ENCODE data around the gene KLF8. TPM values are rescaled to one million over a fixed set of nuclear protein-coding genes. Genes with fewer than 3 reads are reported as not detected.

Gene KLF8
- total RNA-seq, 1 donor from 2014 or later: 16.3 TPM

GRCh38 chrX:56281789-56282188, 49.6 kb downstream of the KLF8 start:
- DNase-seq: no peak
- TF ChIP-seq, protein P1, sequence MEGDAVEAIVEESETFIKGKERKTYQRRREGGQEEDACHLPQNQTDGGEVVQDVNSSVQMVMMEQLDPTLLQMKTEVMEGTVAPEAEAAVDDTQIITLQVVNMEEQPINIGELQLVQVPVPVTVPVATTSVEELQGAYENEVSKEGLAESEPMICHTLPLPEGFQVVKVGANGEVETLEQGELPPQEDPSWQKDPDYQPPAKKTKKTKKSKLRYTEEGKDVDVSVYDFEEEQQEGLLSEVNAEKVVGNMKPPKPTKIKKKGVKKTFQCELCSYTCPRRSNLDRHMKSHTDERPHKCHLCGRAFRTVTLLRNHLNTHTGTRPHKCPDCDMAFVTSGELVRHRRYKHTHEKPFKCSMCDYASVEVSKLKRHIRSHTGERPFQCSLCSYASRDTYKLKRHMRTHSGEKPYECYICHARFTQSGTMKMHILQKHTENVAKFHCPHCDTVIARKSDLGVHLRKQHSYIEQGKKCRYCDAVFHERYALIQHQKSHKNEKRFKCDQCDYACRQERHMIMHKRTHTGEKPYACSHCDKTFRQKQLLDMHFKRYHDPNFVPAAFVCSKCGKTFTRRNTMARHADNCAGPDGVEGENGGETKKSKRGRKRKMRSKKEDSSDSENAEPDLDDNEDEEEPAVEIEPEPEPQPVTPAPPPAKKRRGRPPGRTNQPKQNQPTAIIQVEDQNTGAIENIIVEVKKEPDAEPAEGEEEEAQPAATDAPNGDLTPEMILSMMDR (IDR thresholded peaks at IDR 0.05): no peak
- H3K36me3 ChIP-seq: peaks cover 9% of the 10 kb centered on the region
- H3K9me3 ChIP-seq: no peaks in the 10 kb centered on the region
- no peaks in the 10 kb centered on the region for H3K4me1 ChIP-seq
- H3K27me3 ChIP-seq: no peaks in the 10 kb centered on the region
- ATAC-seq: no peak
- H3K4me3 ChIP-seq: no peak overlapping the region
- intact Hi-C loops (cut with DNase I): no loop called here
- H3K27ac ChIP-seq: no peak overlapping the region

DNA sequence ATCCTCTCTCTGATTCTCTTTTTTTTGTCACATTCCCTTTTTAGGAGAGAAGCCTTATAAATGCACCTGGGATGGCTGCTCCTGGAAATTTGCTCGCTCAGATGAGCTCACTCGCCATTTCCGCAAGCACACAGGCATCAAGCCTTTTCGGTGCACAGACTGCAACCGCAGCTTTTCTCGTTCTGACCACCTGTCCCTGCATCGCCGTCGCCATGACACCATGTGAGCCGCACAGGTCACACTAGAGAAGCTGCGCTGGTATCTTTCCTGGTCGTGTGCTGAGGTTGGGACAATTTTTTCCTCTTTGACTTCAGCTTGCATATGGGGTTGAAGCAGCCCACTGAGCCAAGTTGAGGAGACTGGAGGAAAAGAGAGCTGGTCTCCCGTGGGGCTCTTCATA, 52.1 kb downstream of the KLF8 start:
- DNase-seq: no peak
- no peaks in the 10 kb centered on the region for H3K9me3 ChIP-seq

DNA sequence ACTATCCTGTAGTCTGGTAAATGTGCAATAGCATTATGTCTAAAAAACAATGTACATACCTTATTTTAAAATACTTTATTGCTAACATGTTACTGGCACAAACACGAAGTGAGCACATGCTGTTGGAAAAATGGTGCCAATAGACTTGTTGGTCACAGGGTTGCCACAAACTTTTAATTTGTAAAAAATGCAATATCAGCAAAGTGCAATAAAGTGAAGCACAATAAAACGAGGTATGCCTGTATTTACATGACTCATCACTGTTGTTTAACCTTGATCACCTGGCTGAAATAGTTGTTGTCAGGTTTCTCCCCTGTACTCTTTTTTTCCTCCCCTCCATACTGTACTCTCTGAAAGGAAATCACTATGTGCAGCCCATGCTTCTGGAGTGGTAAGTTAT, 56.5 kb downstream of the KLF8 start:
- Histone ChIP-seq H3K27ac (no peak overlapping the region), H3K27me3 (no peaks in the 10 kb centered on the region), H3K36me3 (peaks cover 9% of the 10 kb centered on the region), H3K4me3 (no peak overlapping the region), H3K9me3 (no peaks in the 10 kb centered on the region), H3K4me1 (no peaks in the 10 kb centered on the region)
- intact Hi-C loops (cut with DNase I): no loop called here
- ATAC-seq (no peak), DNase-seq (no peak)
- TF ChIP-seq, protein P1 (IDR thresholded peaks at IDR 0.05): no peak

More for the DNA sequence above, 52.1 kb downstream of the KLF8 start:
- Histone ChIP-seq H3K27ac (no peak overlapping the region), H3K4me3 (no peak overlapping the region), H3K27me3 (no peaks in the 10 kb centered on the region), H3K4me1 (no peaks in the 10 kb centered on the region), H3K36me3 (peaks cover 9% of the 10 kb centered on the region)
- TF ChIP-seq, protein P1 (IDR thresholded peaks at IDR 0.05): no peak
- no peak for ATAC-seq
- intact Hi-C loops (cut with DNase I): no loop called here

- intact Hi-C loops (cut with DNase I): no loop called here
- H3K27ac ChIP-seq: no peak overlapping the region
- H3K9me3 ChIP-seq: no peaks in the 10 kb centered on the region
- H3K27me3 ChIP-seq: no peaks in the 10 kb centered on the region
- no peak overlapping the region for H3K4me3 ChIP-seq
- peaks cover 5% of the 10 kb centered on the region for H3K36me3 ChIP-seq
- TF ChIP-seq, protein P1 (IDR thresholded peaks at IDR 0.05): no peak
- no peaks in the 10 kb centered on the region for H3K4me1 ChIP-seq
- DNase-seq: no peak
- no peak for ATAC-seq
Observed at GRCh38 chrX:56289449-56289848, 57.3 kb downstream of the KLF8 start.

DNA sequence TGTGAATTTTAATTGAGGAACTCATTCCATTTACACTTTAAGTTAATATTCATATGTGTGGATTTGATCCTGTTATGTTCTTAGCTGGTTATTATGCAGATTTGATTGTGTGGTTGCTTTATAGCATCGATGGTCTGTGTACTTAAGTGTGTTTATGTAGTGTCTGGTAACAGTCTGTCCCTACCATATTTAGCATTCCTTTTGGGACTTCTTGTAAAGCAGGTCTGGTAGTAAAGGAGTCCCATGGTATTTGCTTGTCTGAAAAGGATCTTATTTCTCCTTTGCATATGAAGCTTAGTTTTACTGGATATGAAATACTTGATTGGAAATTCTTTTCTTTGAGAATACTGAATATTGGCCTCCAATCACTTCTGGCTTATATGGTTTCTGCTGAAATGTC, 76.6 kb downstream of the KLF8 start:
- no peak overlapping the region for H3K4me3 ChIP-seq
- intact Hi-C loops (cut with DNase I): no loop called here

More for the DNA sequence above, 76.6 kb downstream of the KLF8 start:
- Histone ChIP-seq H3K9me3 (no peaks in the 10 kb centered on the region), H3K27me3 (no peaks in the 10 kb centered on the region), H3K36me3 (no peaks in the 10 kb centered on the region), H3K27ac (no peak overlapping the region), H3K4me1 (no peaks in the 10 kb centered on the region)
- TF ChIP-seq, protein P1 (IDR thresholded peaks at IDR 0.05): no peak
- no peak for DNase-seq
- ATAC-seq: no peak

All from upper lobe of right lung (tissue), 1 donor.